Measurements from ENCODE around the gene DNAJC2. TPM values are rescaled to one million over a fixed set of nuclear protein-coding genes. Genes with fewer than 3 reads are reported as not detected.

Gene DNAJC2
- total RNA-seq, 4 donors from 2014 or later: 16.4 to 48.6 (median 27.7) TPM

DNA sequence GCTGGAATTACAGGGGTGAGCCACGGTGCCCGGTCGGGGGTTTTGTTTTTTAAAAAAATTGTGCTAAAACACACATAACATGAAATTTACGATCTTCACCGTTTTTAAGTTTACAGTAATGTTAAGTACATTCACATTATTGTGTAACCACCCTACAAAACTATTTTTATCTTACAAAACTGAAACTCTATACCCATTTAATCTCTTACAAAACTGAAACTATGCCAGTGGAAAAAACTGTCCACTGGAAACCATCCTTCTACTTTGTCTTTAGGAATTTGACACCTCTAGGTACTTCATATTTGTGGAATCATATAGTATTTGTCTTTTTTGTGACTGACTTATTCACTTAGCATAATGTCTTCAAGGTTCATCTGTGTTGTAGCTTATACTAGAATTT lies 1.8 kb upstream of the DNAJC2 start:
- no peak for DNase-seq
- H3K27ac ChIP-seq: no peak overlapping the region
- H3K36me3 ChIP-seq: peaks cover 0 to under 1% (median 0%) of the 10 kb centered on the region in 4 donors
- peaks cover 19 to 65% (median 31%) of the 10 kb centered on the region in 4 donors for H3K4me1 ChIP-seq
- H3K4me3 ChIP-seq: no peak overlapping the region
- 75 to 87% methylated on average over 2 to 5 of the region's 5 CpGs for WGBS, 2 donors (ENCODE audit: low coverage in 1 of 2)
- TF ChIP-seq EP300 (IDR thresholded peaks at IDR 0.05; ENCODE audit: low read depth) (no peak), POLR2AphosphoS5 (IDR thresholded peaks at IDR 0.05) (no peak), POLR2A (IDR thresholded peaks at IDR 0.05) (no peak)
- TF ChIP-seq, protein P1, sequence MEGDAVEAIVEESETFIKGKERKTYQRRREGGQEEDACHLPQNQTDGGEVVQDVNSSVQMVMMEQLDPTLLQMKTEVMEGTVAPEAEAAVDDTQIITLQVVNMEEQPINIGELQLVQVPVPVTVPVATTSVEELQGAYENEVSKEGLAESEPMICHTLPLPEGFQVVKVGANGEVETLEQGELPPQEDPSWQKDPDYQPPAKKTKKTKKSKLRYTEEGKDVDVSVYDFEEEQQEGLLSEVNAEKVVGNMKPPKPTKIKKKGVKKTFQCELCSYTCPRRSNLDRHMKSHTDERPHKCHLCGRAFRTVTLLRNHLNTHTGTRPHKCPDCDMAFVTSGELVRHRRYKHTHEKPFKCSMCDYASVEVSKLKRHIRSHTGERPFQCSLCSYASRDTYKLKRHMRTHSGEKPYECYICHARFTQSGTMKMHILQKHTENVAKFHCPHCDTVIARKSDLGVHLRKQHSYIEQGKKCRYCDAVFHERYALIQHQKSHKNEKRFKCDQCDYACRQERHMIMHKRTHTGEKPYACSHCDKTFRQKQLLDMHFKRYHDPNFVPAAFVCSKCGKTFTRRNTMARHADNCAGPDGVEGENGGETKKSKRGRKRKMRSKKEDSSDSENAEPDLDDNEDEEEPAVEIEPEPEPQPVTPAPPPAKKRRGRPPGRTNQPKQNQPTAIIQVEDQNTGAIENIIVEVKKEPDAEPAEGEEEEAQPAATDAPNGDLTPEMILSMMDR (IDR thresholded peaks at IDR 0.05): no peak
- H3K27me3 ChIP-seq: no peaks in the 10 kb centered on the region
- in situ Hi-C loops (cut with MboI; ENCODE audit: low pct_ligation_motif_present in 1 of 4, low pct_unique_long_range_greater_than_20kb in 1 of 4, low sequenced_read_pairs in 3 of 4) (no loop called here), intact Hi-C loops (cut with DNase I; ENCODE audit: low total_unique reads) (no loop called here)
- H3K9me3 ChIP-seq: no peaks in the 10 kb centered on the region

DNA sequence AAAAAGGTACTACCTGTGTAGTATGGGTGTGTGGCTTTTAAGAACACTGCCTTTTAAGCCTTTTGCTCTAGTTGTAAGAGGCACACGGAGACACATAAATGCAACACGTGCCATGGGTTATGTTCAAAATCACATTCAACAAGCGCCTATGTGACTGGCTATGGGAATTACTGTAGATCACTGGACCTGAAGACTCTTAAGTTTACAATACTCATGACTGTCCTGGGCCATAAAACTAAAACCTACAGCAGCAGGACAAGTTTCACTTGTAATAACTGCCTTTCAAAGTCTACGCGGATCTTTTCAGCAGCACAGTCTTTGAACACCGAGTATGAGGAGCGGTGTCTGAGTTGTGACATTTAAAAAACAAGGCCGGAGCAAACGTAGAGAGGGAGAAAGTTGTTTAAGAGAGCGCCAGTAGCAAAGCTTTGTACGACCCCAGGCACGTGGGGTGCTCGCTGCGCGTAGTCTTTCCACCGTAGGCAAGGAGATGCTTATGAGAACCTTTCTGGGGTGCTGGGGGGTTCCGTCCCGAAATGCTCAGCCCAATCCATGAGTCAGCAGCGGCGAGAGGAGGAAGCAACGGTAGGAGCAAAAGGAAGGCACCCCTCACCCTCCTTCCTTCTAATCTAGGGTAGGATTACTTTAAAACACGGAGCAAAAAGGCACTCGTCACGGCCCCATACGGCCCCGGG lies 662 bp downstream of the DNAJC2 start:
- in situ Hi-C loops (cut with MboI; ENCODE audit: low pct_ligation_motif_present in 1 of 4, low pct_unique_long_range_greater_than_20kb in 1 of 4, low sequenced_read_pairs in 3 of 4) (no loop called here), intact Hi-C loops (cut with DNase I; ENCODE audit: low total_unique reads) (no loop called here)
- Histone ChIP-seq H3K27ac (peak overlapping the region; percentile 86 to 94 (median 90)), H3K36me3 (peaks cover 0 to 16% (median 0%) of the 10 kb centered on the region in 4 donors), H3K4me1 (peaks cover 11 to 42% (median 23%) of the 10 kb centered on the region in 4 donors), H3K9me3 (no peaks in the 10 kb centered on the region), H3K27me3 (no peaks in the 10 kb centered on the region), H3K4me3 (peak overlapping the region; percentile 71 to 99 (median 82))
- 0 to 1% methylated on average over 2 to 26 of the region's 26 CpGs for WGBS, 2 donors (ENCODE audit: low coverage in 1 of 2)
- DNase-seq: peak; percentile 36
- peak in 1 of 3 donors; percentile 35 for TF ChIP-seq POLR2AphosphoS5 (IDR thresholded peaks at IDR 0.05)
- TF ChIP-seq, protein P1 (IDR thresholded peaks at IDR 0.05): no peak

DNA sequence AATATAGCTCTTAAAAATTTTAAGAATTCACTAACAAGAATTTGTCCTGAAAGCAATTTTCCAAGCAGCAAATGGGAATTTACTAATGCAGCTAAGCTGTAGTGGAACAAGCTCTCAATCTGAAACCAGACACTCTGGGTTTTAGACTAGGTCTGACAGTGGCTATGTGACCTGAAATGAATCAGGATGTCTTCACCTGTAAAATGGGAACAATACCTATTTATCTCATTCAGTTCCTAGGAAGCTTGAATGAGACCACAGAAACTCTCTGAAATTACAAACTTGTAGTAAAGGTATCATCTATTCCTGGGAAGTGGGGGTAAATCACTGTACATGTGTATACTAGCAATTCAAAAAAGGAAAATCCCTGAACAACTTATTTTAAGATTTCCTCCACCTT lies 1.2 kb downstream of the DNAJC2 start:
- no peak for DNase-seq
- in situ Hi-C loops (cut with MboI; ENCODE audit: low pct_ligation_motif_present in 1 of 4, low pct_unique_long_range_greater_than_20kb in 1 of 4, low sequenced_read_pairs in 3 of 4) (no loop called here), intact Hi-C loops (cut with DNase I; ENCODE audit: low total_unique reads) (no loop called here)
- H3K4me3 ChIP-seq: peak overlapping the region in 3 of 4 donors; percentile 78 to 99 (median 86)
- peaks cover 7 to 36% (median 18%) of the 10 kb centered on the region in 4 donors for H3K4me1 ChIP-seq
- peaks cover 0 to 16% (median 0%) of the 10 kb centered on the region in 4 donors for H3K36me3 ChIP-seq
- H3K27me3 ChIP-seq: no peaks in the 10 kb centered on the region
- no peak for TF ChIP-seq EP300 (IDR thresholded peaks at IDR 0.05; ENCODE audit: low read depth)
- TF ChIP-seq POLR2AphosphoS5 (IDR thresholded peaks at IDR 0.05): no peak
- TF ChIP-seq POLR2A (IDR thresholded peaks at IDR 0.05): no peak
- TF ChIP-seq, protein P1 (IDR thresholded peaks at IDR 0.05): no peak
- no peaks in the 10 kb centered on the region for H3K9me3 ChIP-seq
- peak overlapping the region in 3 of 4 donors; percentile 86 to 94 (median 91) for H3K27ac ChIP-seq

DNA sequence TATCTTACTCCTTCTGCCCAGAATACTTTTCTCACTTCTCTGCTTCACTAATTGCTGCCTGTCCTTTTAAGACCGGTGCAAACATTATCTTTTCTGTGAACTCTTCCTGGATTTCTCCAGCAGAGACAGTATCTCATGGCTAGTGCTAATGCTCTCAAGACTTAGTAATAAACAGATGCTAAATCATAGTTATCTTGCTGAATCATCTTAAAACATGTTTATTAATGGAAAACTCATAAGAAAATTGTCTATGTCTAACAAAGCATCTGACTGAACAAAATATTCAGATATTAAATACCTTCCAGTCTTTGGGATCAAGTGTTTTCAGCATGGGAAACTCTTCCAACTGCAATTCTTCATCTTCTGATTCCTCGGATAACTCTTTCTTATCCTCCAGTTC lies 3.1 kb downstream of the DNAJC2 start:
- Histone ChIP-seq H3K4me3 (no peak overlapping the region), H3K4me1 (peaks cover 7 to 25% (median 12%) of the 10 kb centered on the region in 4 donors), H3K27ac (no peak overlapping the region), H3K36me3 (peaks cover 0 to 16% (median 7%) of the 10 kb centered on the region in 4 donors), H3K27me3 (no peaks in the 10 kb centered on the region), H3K9me3 (no peaks in the 10 kb centered on the region)
- in situ Hi-C loops (cut with MboI; ENCODE audit: low pct_ligation_motif_present in 1 of 4, low pct_unique_long_range_greater_than_20kb in 1 of 4, low sequenced_read_pairs in 3 of 4) (no loop called here), intact Hi-C loops (cut with DNase I; ENCODE audit: low total_unique reads) (no loop called here)
- WGBS, 2 donors (ENCODE audit: low coverage in 1 of 2): 75 to 83% methylated on average over 2 of the region's 2 CpGs
- TF ChIP-seq POLR2AphosphoS5 (IDR thresholded peaks at IDR 0.05): no peak
- TF ChIP-seq, protein P1 (IDR thresholded peaks at IDR 0.05): no peak
- no peak for TF ChIP-seq EP300 (IDR thresholded peaks at IDR 0.05; ENCODE audit: low read depth)
- no peak for TF ChIP-seq POLR2A (IDR thresholded peaks at IDR 0.05)
- DNase-seq: no peak
